ENCODE data around the gene NSD2. TPM values are rescaled to one million over a fixed set of nuclear protein-coding genes. Genes with fewer than 3 reads are reported as not detected.

NSD2 gene
- total and polyA plus RNA-seq, 3 donors from 2014 or later = 108 to 144 (median 124) TPM

DNA sequence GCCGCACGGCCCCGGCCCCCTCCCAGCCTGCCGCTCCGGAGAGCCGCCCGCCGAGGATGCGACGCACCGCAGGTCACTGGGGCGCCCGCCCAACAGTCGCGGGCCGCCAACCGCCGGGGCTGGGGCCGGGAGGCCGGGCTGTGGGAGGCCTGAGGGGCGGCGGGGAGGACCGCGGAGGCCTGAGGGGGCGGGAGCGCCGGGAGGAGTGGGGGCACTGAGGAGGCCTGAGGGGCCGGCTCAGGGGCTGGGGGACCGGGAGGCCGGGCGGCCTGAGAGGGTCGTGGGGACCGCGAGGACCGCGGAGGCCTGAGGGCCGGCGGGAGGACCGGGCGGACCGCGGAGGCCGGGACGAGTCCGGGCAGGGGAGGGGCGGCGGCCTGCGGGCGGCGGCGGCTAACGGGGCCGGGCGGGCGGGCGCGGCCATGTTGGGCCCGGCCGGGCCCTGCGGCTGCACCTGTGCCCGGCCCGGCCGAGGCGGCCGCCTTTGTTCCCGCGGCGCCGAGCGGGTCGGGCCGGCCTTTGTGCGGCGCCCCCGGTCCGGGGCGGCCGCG is 353 bp downstream of the NSD2 start:
- Histone ChIP-seq H3K4me1 (no peaks in the 10 kb centered on the region), H3K9me3 (no peaks in the 10 kb centered on the region), H3K27ac (peak overlapping the region; percentile 81 to 94), H3K36me3 (ENCODE audit: low read depth, missing control alignments) (no peaks in the 10 kb centered on the region), H3K27me3 (no peaks in the 10 kb centered on the region), H3K4me3 (peak overlapping the region; percentile 71 to 80)
- intact Hi-C loops (cut with DNase I; ENCODE audit: low total_unique reads) = no loop called here
- TF ChIP-seq POLR2A (IDR thresholded peaks at IDR 0.05) = no peak
- TF ChIP-seq, protein P1, sequence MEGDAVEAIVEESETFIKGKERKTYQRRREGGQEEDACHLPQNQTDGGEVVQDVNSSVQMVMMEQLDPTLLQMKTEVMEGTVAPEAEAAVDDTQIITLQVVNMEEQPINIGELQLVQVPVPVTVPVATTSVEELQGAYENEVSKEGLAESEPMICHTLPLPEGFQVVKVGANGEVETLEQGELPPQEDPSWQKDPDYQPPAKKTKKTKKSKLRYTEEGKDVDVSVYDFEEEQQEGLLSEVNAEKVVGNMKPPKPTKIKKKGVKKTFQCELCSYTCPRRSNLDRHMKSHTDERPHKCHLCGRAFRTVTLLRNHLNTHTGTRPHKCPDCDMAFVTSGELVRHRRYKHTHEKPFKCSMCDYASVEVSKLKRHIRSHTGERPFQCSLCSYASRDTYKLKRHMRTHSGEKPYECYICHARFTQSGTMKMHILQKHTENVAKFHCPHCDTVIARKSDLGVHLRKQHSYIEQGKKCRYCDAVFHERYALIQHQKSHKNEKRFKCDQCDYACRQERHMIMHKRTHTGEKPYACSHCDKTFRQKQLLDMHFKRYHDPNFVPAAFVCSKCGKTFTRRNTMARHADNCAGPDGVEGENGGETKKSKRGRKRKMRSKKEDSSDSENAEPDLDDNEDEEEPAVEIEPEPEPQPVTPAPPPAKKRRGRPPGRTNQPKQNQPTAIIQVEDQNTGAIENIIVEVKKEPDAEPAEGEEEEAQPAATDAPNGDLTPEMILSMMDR (IDR thresholded peaks at IDR 0.05) = no peak
- WGBS, 2 donors = 0 to 1% methylated on average over 1 to 44 of the region's 79 CpGs
- no peak for DNase-seq

DNA sequence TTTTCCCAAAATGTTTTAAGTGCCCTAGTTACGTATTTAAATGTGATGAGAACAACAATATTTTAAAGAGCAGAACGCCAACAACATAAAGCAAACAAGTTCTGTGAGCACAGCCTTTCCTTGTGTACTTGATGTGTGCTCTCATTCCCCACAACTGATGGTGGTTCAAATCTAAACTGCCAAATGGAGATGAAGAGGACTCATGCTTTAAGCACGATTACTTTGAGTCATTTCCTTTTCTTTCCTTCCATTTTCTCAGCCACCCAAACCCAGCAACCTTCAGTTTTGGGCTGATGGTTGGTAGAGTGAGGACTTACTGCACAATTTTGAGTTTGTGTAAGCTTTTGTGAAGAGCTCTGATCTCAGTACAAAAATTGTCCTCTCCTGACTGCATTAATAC is 1.7 kb downstream of the NSD2 start:
- TF ChIP-seq, protein P1 (IDR thresholded peaks at IDR 0.05) = no peak
- TF ChIP-seq POLR2A (IDR thresholded peaks at IDR 0.05) = no peak
- H3K4me3 ChIP-seq = no peak overlapping the region

DNA sequence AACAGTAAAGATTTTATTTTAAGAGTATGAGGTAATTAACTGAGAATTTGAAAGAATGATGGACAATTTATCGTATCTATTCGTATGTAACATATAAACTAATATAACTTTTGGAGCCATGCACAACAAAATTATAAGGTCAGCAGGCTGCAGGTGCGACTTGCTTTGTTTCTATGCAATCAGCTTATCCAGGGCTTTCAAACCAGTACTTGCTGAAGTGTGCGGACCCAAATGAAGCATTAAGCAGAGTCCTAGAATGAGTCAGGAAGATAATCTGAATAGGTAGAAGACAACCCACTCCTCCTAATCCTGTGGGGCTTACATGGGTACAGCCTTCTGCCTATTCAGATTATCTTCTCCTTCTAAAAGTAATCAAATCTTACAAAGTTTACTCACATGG is 2.1 kb downstream of the NSD2 start:
- Histone ChIP-seq H3K27ac (no peak overlapping the region), H3K4me3 (no peak overlapping the region), H3K27me3 (no peaks in the 10 kb centered on the region), H3K36me3 (ENCODE audit: low read depth, missing control alignments) (no peaks in the 10 kb centered on the region), H3K4me1 (no peaks in the 10 kb centered on the region), H3K9me3 (no peaks in the 10 kb centered on the region)
- WGBS, 2 donors = 45 to 65% methylated on average over 4 of the region's 4 CpGs
- DNase-seq = no peak
- no peak for TF ChIP-seq POLR2A (IDR thresholded peaks at IDR 0.05)
- TF ChIP-seq, protein P1 (IDR thresholded peaks at IDR 0.05) = no peak
- intact Hi-C loops (cut with DNase I; ENCODE audit: low total_unique reads) = no loop called here

More for the DNA sequence above, 1.7 kb downstream of the NSD2 start:
- Histone ChIP-seq H3K27me3 (no peaks in the 10 kb centered on the region), H3K36me3 (ENCODE audit: low read depth, missing control alignments) (no peaks in the 10 kb centered on the region), H3K4me1 (no peaks in the 10 kb centered on the region), H3K9me3 (no peaks in the 10 kb centered on the region), H3K27ac (peak overlapping the region in 1 of 2 donors; percentile 94)
- 50 to 52% methylated on average over 3 of the region's 3 CpGs for WGBS, 2 donors
- intact Hi-C loops (cut with DNase I; ENCODE audit: low total_unique reads) = no loop called here
- no peak for DNase-seq

DNA sequence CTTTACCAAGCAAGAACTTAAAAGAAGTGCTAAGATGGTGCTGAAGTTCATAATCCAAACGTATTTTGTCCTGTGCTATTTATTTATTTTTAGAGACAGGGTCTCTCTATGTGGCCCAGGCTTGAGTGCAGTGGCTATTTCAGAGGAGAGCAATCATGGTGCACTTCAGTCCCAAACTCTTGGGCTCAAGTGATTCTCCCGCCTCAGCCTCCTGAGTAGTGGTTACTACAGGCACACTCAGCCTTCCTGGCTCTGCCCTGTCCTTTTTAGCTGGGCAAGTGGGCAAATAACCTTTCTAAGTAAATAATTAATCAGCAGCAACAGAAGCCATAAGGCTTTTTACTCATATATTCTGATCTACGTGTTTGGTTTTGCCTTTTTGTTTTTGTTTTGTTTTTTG is 2.6 kb downstream of the NSD2 start:
- Histone ChIP-seq H3K27ac (no peak overlapping the region), H3K4me1 (no peaks in the 10 kb centered on the region), H3K9me3 (no peaks in the 10 kb centered on the region), H3K27me3 (no peaks in the 10 kb centered on the region), H3K4me3 (no peak overlapping the region), H3K36me3 (ENCODE audit: low read depth, missing control alignments) (no peaks in the 10 kb centered on the region)
- intact Hi-C loops (cut with DNase I; ENCODE audit: low total_unique reads) = no loop called here
- DNase-seq = no peak
- 74 to 77% methylated on average over 3 of the region's 3 CpGs for WGBS, 2 donors
- TF ChIP-seq, protein P1 (IDR thresholded peaks at IDR 0.05) = no peak
- TF ChIP-seq POLR2A (IDR thresholded peaks at IDR 0.05) = no peak

DNA sequence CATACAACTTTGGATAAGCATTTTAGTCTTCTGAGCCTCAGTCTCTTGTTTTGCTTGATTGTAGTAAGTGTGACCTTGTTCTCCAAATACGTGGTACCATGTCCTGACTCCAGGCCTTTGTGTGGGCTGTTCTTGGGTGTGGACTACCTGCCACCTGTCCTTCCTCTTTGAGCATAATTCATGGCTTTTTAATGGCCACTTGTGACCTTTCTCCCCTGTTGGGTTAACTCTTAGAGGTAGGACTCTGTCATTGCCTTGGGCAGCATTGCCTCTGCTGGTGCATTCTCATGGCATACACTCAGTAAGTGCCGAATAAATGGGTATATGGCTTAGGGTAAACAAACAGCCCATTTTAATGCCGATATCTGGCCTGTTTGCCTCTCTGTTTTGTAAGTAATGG is 3.0 kb downstream of the NSD2 start:
- 88 to 94% methylated on average over 3 of the region's 3 CpGs for WGBS, 2 donors
- TF ChIP-seq, protein P1 (IDR thresholded peaks at IDR 0.05) = no peak
- TF ChIP-seq POLR2A (IDR thresholded peaks at IDR 0.05) = no peak
- intact Hi-C loops (cut with DNase I; ENCODE audit: low total_unique reads) = no loop called here
- Histone ChIP-seq H3K4me3 (no peak overlapping the region), H3K27me3 (no peaks in the 10 kb centered on the region), H3K36me3 (ENCODE audit: low read depth, missing control alignments) (no peaks in the 10 kb centered on the region), H3K9me3 (no peaks in the 10 kb centered on the region), H3K27ac (no peak overlapping the region), H3K4me1 (no peaks in the 10 kb centered on the region)
- no peak for DNase-seq

Measured in testis (tissue), 3 donors.